HG03442 (cell line): ENCODE measurements around the gene HOXA7.

Experiments
- ATAC-seq: cut with Tn5 transposase; IDR thresholded peaks from one replicate; pipeline ENCODE4 v1.9.1; 2021; ENCODE audit warnings: mild to moderate bottlenecking, moderate library complexity; ENCODE audit not compliant: unreplicated experiment

Gene HOXA7

GRCh38 chr7:27171325-27171636 lies 14.8 kb upstream of the HOXA7 start:
- no peak for ATAC-seq

GRCh38 chr7:27170426-27171324 lies 14.2 kb upstream of the HOXA7 start:
- no peak for ATAC-seq

GRCh38 chr7:27169658-27170425 lies 13.4 kb upstream of the HOXA7 start:
- ATAC-seq: no peak

- ATAC-seq: no peak
These were observed 11.9 kb upstream of the HOXA7 start for GRCh38 chr7:27168265-27168947.

- no peak for ATAC-seq
These were observed 11.4 kb upstream of the HOXA7 start for GRCh38 chr7:27167916-27168264.

- ATAC-seq: no peak
These were observed 10.3 kb upstream of the HOXA7 start for GRCh38 chr7:27166531-27167505.

GRCh38 chr7:27165996-27166530 lies 9.6 kb upstream of the HOXA7 start:
- ATAC-seq: no peak

- no peak for ATAC-seq
These were observed 8.9 kb upstream of the HOXA7 start, which contains the start of gene HOXA9 for GRCh38 chr7:27165089-27165995. TSS of gene HOXA9 (minus strand) at chr7:27165537. CDS start at chr7:27165457, 80 bp downstream.

- ATAC-seq: no peak
These were observed 8.1 kb upstream of the HOXA7 start for GRCh38 chr7:27164367-27165088.

GRCh38 chr7:27164045-27164366 lies 7.5 kb upstream of the HOXA7 start:
- no peak for ATAC-seq

GRCh38 chr7:27163288-27164044 lies 7.0 kb upstream of the HOXA7 start:
- no peak for ATAC-seq

GRCh38 chr7:27162561-27163287 lies 6.2 kb upstream of the HOXA7 start:
- no peak for ATAC-seq

GRCh38 chr7:27161721-27162560 lies 5.5 kb upstream of the HOXA7 start:
- ATAC-seq: no peak

- ATAC-seq: no peak
These were observed 4.8 kb upstream of the HOXA7 start for GRCh38 chr7:27161214-27161720.

GRCh38 chr7:27160546-27161213 lies 4.2 kb upstream of the HOXA7 start:
- ATAC-seq: peak; percentile 69

GRCh38 chr7:27160145-27160545 lies 3.7 kb upstream of the HOXA7 start:
- ATAC-seq: no peak
